GM23338 (cell line): ENCODE measurements around the gene SLC29A2.

Experiments used
- CREB1 ChIP-seq: fragments of 250-450 bp; sonication (Bioruptor Pico); IDR thresholded peaks from 2 replicates; pipeline ENCODE4 v1.5.0; 2020; ENCODE audit warnings: low read depth, mild to moderate bottlenecking, moderate library complexity
- EZH2phosphoT487 ChIP-seq: fragments of 200-600 bp; sonication (generic); IDR thresholded peaks from one replicate; pipeline ENCODE4 v1.8.1; 2018; ENCODE audit warnings: antibody characterized with exemption; ENCODE audit not compliant: unreplicated experiment
- REST ChIP-seq: IDR thresholded peaks from one replicate; pipeline ENCODE4 v1.6.1; 2018; ENCODE audit warnings: antibody characterized with exemption; ENCODE audit not compliant: unreplicated experiment
- TF ChIP-seq, protein P1 (sequence below), 2 experiments: fragments of 200-600 bp in 1 of 2; sonication (generic) in 1 of 2; conservative IDR thresholded peaks; 2 replicates each; pipeline versions ENCODE4 v1.5.1 to v1.6.1; 2016 to 2017; ENCODE audit warnings: antibody characterized with exemption in 2 of 2, low read depth in 2 of 2, mild to moderate bottlenecking in 2 of 2, moderate library complexity in 1 of 2

DNA sequence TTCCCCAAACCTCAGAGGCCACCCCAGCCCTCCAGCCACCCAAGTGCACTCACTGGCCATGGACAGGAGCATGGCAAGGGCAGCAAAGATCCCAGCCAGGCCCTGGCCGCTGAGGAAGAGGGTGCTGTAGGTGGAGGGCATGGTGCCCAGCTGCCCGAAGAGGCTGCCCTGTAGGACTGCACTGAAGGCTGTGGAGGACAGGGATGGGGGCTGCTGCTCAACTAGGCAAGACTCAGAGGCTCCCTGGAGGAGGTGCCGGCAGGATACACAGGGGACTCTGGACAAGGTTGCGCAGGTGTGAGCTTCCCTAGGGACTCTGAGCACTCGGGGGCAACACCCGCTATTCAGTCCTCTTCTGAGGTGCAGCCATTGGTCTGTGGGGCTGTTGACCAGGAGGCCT, 3.1 kb downstream of the SLC29A2 start:
- TF ChIP-seq REST, result no peak
- TF ChIP-seq, protein P1, sequence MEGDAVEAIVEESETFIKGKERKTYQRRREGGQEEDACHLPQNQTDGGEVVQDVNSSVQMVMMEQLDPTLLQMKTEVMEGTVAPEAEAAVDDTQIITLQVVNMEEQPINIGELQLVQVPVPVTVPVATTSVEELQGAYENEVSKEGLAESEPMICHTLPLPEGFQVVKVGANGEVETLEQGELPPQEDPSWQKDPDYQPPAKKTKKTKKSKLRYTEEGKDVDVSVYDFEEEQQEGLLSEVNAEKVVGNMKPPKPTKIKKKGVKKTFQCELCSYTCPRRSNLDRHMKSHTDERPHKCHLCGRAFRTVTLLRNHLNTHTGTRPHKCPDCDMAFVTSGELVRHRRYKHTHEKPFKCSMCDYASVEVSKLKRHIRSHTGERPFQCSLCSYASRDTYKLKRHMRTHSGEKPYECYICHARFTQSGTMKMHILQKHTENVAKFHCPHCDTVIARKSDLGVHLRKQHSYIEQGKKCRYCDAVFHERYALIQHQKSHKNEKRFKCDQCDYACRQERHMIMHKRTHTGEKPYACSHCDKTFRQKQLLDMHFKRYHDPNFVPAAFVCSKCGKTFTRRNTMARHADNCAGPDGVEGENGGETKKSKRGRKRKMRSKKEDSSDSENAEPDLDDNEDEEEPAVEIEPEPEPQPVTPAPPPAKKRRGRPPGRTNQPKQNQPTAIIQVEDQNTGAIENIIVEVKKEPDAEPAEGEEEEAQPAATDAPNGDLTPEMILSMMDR (conservative IDR thresholded peaks at IDR 0.05; ENCODE audit: low read depth in 2 of 2), result no peak
- TF ChIP-seq CREB1 (CRISPR knock-in tag), result no peak
- TF ChIP-seq EZH2phosphoT487, result no peak
